SU-DHL-6 (cell line): ENCODE results near the gene S1PR1.

Source experiments
- EZH2phosphoT487 ChIP-seq: fragments of 200-600 bp; sonication (generic), shearing (Covaris generic); conservative IDR thresholded peaks from 2 replicates; pipeline ENCODE4 v1.6.1; 2018; ENCODE audit warnings: mild to moderate bottlenecking, antibody characterized with exemption, low read length, moderate library complexity, mixed read lengths
- TF ChIP-seq, protein P1 (sequence below): fragments of 200-600 bp; sonication (generic); IDR thresholded peaks from one replicate; pipeline ENCODE4 v1.5.1; 2017; ENCODE audit warnings: antibody characterized with exemption, mild to moderate bottlenecking, low read length, moderate library complexity; ENCODE audit not compliant: insufficient read depth, poor library complexity, severe bottlenecking

DNA sequence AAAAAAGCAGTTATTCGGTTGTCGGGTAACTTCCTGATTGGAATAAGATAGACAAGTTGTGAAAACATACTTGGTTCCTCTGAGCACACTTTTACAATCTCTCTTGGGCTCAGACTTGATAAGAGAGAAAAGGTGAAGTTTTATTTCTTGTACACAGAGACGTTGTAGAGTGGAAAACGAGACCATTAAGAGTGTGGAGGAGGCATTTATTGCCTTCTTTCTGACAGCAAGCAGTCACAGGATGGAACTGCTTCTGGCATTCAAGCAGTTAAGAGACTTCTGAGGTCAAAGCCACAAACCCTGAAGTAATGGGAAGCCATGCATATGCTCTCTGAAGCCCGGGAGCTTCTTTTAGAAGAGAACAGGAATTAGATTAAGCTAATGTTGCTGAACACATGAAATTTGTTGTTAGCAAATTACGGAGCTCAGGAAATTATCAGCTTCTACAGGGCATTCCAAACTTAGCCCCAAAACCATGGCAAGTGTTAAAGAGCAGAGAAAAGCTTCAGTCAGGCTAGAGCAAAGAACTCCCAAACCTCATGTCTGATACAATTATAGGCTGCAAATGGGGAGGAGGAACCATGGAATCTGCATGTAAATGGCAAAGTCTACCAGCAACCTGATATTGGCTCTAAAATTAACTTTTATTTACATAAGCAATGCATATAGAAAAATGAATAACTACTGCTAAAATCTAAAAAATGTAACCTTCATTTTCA is 26.0 kb downstream of the S1PR1 start:
- TF ChIP-seq, protein P1, sequence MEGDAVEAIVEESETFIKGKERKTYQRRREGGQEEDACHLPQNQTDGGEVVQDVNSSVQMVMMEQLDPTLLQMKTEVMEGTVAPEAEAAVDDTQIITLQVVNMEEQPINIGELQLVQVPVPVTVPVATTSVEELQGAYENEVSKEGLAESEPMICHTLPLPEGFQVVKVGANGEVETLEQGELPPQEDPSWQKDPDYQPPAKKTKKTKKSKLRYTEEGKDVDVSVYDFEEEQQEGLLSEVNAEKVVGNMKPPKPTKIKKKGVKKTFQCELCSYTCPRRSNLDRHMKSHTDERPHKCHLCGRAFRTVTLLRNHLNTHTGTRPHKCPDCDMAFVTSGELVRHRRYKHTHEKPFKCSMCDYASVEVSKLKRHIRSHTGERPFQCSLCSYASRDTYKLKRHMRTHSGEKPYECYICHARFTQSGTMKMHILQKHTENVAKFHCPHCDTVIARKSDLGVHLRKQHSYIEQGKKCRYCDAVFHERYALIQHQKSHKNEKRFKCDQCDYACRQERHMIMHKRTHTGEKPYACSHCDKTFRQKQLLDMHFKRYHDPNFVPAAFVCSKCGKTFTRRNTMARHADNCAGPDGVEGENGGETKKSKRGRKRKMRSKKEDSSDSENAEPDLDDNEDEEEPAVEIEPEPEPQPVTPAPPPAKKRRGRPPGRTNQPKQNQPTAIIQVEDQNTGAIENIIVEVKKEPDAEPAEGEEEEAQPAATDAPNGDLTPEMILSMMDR = no peak
- no peak for TF ChIP-seq EZH2phosphoT487
